ENCODE measurements around the gene AFF3. TPM values are rescaled to one million over a fixed set of nuclear protein-coding genes. Genes with fewer than 3 reads are reported as not detected.

Gene AFF3
- total and polyA plus RNA-seq, 12 donors, result 0.39 to 16.9 (median 7.0) TPM

- H3K4me3 ChIP-seq, result no peak overlapping the region
- no peaks in the 10 kb centered on the region for H3K27me3 ChIP-seq
- H3K9me3 ChIP-seq, result no peaks in the 10 kb centered on the region
- peaks cover 0 to 31% (median 11%) of the 10 kb centered on the region in 9 donors for H3K4me1 ChIP-seq
- no peaks in the 10 kb centered on the region for H3K36me3 ChIP-seq
- WGBS, 2 donors, result 97 to 99% methylated on average over 4 of the region's 4 CpGs
- H3K27ac ChIP-seq, result no peak overlapping the region
- ATAC-seq, result no peak
- TF ChIP-seq CTCF (IDR thresholded peaks at IDR 0.05), result no peak
- no peak for DNase-seq
- intact Hi-C loops (cut with DNase I), result no loop called here
Measured at GRCh38 chr2:99987160-99987559, 155.2 kb downstream of the AFF3 start.

DNA sequence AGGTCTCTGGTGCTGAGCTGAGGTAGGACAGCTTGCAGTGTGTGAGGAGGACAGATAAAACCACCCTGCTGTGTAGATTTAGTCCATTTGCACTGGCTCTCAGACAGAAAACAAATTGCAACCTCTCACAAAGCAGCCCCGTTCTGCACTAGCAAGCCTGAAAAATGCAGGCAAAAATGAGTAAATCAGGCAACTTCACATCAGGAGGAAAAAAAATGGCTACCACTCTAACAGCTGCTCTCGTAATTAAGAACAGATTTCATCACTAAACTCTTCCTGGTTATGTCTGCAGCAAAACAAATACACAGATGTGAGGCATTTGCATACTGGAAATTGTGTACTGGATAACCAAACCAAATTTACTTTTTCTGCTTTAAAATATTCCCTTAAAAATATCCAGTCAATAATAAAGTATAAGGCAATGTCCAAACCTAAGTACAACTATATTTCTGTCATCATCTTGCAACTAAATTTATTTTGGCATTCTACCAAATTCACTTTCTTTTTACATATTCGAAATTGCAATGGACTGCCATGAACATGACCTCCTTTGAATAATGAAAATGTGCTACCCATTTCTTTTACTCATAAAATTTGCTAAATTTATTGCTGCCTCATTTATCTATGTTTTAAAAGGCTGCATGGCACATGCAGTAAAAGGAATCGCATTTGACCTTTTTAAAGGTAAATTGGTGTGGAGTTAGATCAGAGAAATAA, 157.4 kb downstream of the AFF3 start:
- H3K27ac ChIP-seq, result peak overlapping the region in 2 of 10 donors; percentile 4 to 49
- H3K4me1 ChIP-seq, result peaks cover 0 to 31% (median 11%) of the 10 kb centered on the region in 9 donors
- ATAC-seq (peak in 6 of 8 donors; percentile 47 to 79 (median 64)), DNase-seq (no peak)
- no peaks in the 10 kb centered on the region for H3K27me3 ChIP-seq
- intact Hi-C loops (cut with DNase I), result no loop called here
- H3K36me3 ChIP-seq, result no peaks in the 10 kb centered on the region
- 55 to 62% methylated on average over 4 of the region's 4 CpGs for WGBS, 2 donors
- TF ChIP-seq CTCF (IDR thresholded peaks at IDR 0.05), result no peak
- no peak overlapping the region for H3K4me3 ChIP-seq
- no peaks in the 10 kb centered on the region for H3K9me3 ChIP-seq

DNA sequence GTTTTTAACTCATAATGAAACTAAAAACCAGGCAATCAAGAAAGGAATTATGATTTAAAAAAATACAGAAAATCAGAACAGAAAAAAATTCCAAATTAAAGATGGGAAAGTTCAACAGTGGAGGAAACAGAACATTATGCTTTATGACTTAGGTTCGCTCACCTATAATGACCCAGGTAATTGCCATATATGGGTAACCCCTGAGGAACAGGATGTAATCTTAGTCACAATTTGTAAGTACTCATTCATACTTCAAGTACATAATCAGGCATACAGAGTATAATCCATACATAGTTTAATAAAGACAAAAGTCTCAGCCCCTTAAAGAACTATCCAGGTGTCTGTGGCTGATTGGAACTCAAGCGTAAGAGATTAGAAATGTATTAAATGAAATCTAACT, 159.6 kb downstream of the AFF3 start:
- WGBS, 2 donors, result 97 to 98% methylated on average over 2 of the region's 2 CpGs
- DNase-seq, result no peak
- intact Hi-C loops (cut with DNase I), result no loop called here
- H3K27me3 ChIP-seq, result no peaks in the 10 kb centered on the region
- no peak overlapping the region for H3K4me3 ChIP-seq
- no peak overlapping the region for H3K27ac ChIP-seq
- H3K36me3 ChIP-seq, result no peaks in the 10 kb centered on the region
- peaks cover 0 to 14% (median 0%) of the 10 kb centered on the region in 9 donors for H3K4me1 ChIP-seq
- H3K9me3 ChIP-seq, result no peaks in the 10 kb centered on the region
- ATAC-seq, result no peak
- no peak for TF ChIP-seq CTCF (IDR thresholded peaks at IDR 0.05)

DNA sequence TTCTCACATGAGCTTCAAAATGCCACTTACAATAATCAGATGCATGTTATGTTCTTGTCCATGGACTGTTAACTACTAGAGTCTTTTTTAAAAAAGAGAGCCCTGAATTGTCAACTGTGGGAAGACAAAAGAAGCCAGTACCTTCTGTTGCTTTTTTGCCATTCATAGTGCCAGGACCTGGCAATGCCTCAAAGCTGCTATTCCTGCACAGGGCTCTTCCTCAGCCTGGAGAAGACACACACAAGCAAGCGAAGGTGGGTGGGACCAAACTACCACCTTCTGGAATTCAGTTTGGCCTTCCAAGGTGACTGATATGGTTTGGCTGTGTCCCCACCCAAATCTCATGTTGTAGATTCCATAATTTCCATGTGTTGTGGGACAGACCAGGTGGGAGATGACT, 160.6 kb downstream of the AFF3 start:
- H3K27ac ChIP-seq, result no peak overlapping the region
- 90 to 100% methylated on average over 1 of the region's 1 CpG for WGBS, 2 donors
- no peak for TF ChIP-seq CTCF (IDR thresholded peaks at IDR 0.05)
- no peaks in the 10 kb centered on the region for H3K27me3 ChIP-seq
- peaks cover 0 to 14% (median 0%) of the 10 kb centered on the region in 9 donors for H3K4me1 ChIP-seq
- ATAC-seq (no peak), DNase-seq (no peak)
- no peak overlapping the region for H3K4me3 ChIP-seq
- intact Hi-C loops (cut with DNase I), result no loop called here
- no peaks in the 10 kb centered on the region for H3K9me3 ChIP-seq
- H3K36me3 ChIP-seq, result no peaks in the 10 kb centered on the region
